Measurements from ENCODE around the gene TREM1.

Gene TREM1

GRCh38 chr6:41331401-41332150, 45.1 kb upstream of the TREM1 start:
- no peak for TF ChIP-seq CTCF (conservative IDR thresholded peaks at IDR 0.05; ENCODE audit: low read depth, low read length)
- no peak for DNase-seq (ENCODE audit: low read depth)
- no peak overlapping the region for H3K4me3 ChIP-seq (ENCODE audit: low read length)

- TF ChIP-seq CTCF (conservative IDR thresholded peaks at IDR 0.05; ENCODE audit: low read depth, low read length): no peak
- H3K4me3 ChIP-seq (ENCODE audit: low read length): no peak overlapping the region
- DNase-seq (ENCODE audit: low read depth): no peak
Observed at GRCh38 chr6:41327177-41327576, 40.7 kb upstream of the TREM1 start.

GRCh38 chr6:41326092-41326491, 39.6 kb upstream of the TREM1 start:
- no peak for TF ChIP-seq CTCF (conservative IDR thresholded peaks at IDR 0.05; ENCODE audit: low read depth, low read length)

GRCh38 chr6:41325446-41326066, 39.1 kb upstream of the TREM1 start:
- TF ChIP-seq CTCF (conservative IDR thresholded peaks at IDR 0.05; ENCODE audit: low read depth, low read length): no peak
- H3K4me3 ChIP-seq (ENCODE audit: low read length): no peak overlapping the region
- DNase-seq (ENCODE audit: low read depth): no peak

More at GRCh38 chr6:41326092-41326491, 39.6 kb upstream of the TREM1 start:
- H3K4me3 ChIP-seq (ENCODE audit: low read length): no peak overlapping the region
- DNase-seq (ENCODE audit: low read depth): no peak

- DNase-seq (ENCODE audit: low read depth): no peak
- TF ChIP-seq CTCF (conservative IDR thresholded peaks at IDR 0.05; ENCODE audit: low read depth, low read length): no peak
- no peak overlapping the region for H3K4me3 ChIP-seq (ENCODE audit: low read length)
Observed at GRCh38 chr6:41321183-41321582, 34.7 kb upstream of the TREM1 start.

GRCh38 chr6:41318654-41319565, 32.4 kb upstream of the TREM1 start:
- TF ChIP-seq CTCF (conservative IDR thresholded peaks at IDR 0.05; ENCODE audit: low read depth, low read length): peak; percentile 99
- peak; percentile 6 for DNase-seq (ENCODE audit: low read depth)
- peak overlapping the region; percentile 34 for H3K4me3 ChIP-seq (ENCODE audit: low read length)
